ENCODE results near the gene DHX57.

Gene DHX57

GRCh38 chr2:38875576-38876367 lies at the start of gene DHX57, which contains the start of gene MORN2:
TSS of gene DHX57 (minus strand) at chr2:38875934. CDS start at chr2:38868405, 7,529 bp downstream.
TSS of gene MORN2 (plus strand) at chr2:38875976.
- peak; percentile 82 to 84 for DNase-seq

- no peak for DNase-seq
Measured at GRCh38 chr2:38922902-38923301, 47.2 kb upstream of the DHX57 start.

- DNase-seq, result no peak
Measured at GRCh38 chr2:38922389-38922788, 46.7 kb upstream of the DHX57 start.

GRCh38 chr2:38912619-38913018 lies 36.9 kb upstream of the DHX57 start:
- no peak for DNase-seq

- no peak for DNase-seq
Measured at GRCh38 chr2:38911191-38911590, 35.5 kb upstream of the DHX57 start.

- DNase-seq, result no peak
Measured at GRCh38 chr2:38909872-38910271, 34.1 kb upstream of the DHX57 start.

GRCh38 chr2:38907743-38908562 lies 32.2 kb upstream of the DHX57 start:
- DNase-seq, result peak in 1 of 2 donors; percentile 1

GRCh38 chr2:38907242-38907641 lies 31.5 kb upstream of the DHX57 start:
- DNase-seq, result no peak

- no peak for DNase-seq
Measured at GRCh38 chr2:38905251-38905650, 29.5 kb upstream of the DHX57 start.

GRCh38 chr2:38900726-38901125 lies 25.0 kb upstream of the DHX57 start:
- DNase-seq, result no peak

GRCh38 chr2:38898256-38898655 lies 22.5 kb upstream of the DHX57 start:
- no peak for DNase-seq

GRCh38 chr2:38892819-38893218 lies 17.1 kb upstream of the DHX57 start:
- no peak for DNase-seq

GRCh38 chr2:38889575-38889974 lies 13.8 kb upstream of the DHX57 start, which contains the start of gene ARHGEF33:
TSS of gene ARHGEF33 (plus strand) at chr2:38889875. CDS start at chr2:38919448, 29,573 bp downstream.
- DNase-seq, result no peak

GRCh38 chr2:38889045-38889444 lies 13.3 kb upstream of the DHX57 start:
- no peak for DNase-seq

GRCh38 chr2:38887902-38888554 lies 12.3 kb upstream of the DHX57 start:
- no peak for DNase-seq

- DNase-seq, result no peak
Measured at GRCh38 chr2:38887347-38887746, 11.6 kb upstream of the DHX57 start.

GRCh38 chr2:38886063-38886462 lies 10.3 kb upstream of the DHX57 start:
- no peak for DNase-seq

- no peak for DNase-seq
Measured at GRCh38 chr2:38876407-38876806, 673 bp upstream of the DHX57 start.

- no peak for DNase-seq
Measured at GRCh38 chr2:38875227-38875575, 533 bp downstream of the DHX57 start.

GRCh38 chr2:38873763-38874162 lies 2.0 kb downstream of the DHX57 start:
- no peak for DNase-seq

- DNase-seq, result no peak
Measured at GRCh38 chr2:38871432-38871831, 4.3 kb downstream of the DHX57 start.

- no peak for DNase-seq
Measured at GRCh38 chr2:38866773-38867443, 8.8 kb downstream of the DHX57 start.
